H1 (cell line): ENCODE measurements around the gene SPTBN5. TPM values are rescaled to one million over a fixed set of nuclear protein-coding genes. Genes with fewer than 3 reads are reported as not detected.

Experiments used
- CTCF ChIA-PET: fragments of 300-600 bp; sonication (Branson Sonifier 250); formaldehyde crosslinking; loops from one replicate; lab custom pipeline; 2021; ENCODE audit not compliant: partially characterized antibody; lab: Charles Lee
- POLR2A ChIA-PET: fragments of 300-600 bp; sonication (Branson Sonifier 250); formaldehyde crosslinking; loops from one replicate; lab custom pipeline; 2021; ENCODE audit warnings: inconsistent platforms; ENCODE audit not compliant: partially characterized antibody; lab: Charles Lee
- DNase-seq, 2 experiments: peaks; one replicate each; pipeline versions ENCODE4 v3.0.0 to v3.0.0-alpha.2; 2010 to 2022; ENCODE audit warnings: low spot score in 2 of 2, low read depth in 1 of 2, mixed read lengths in 1 of 2
- FAIRE-seq: peaks from 2 replicates; lab custom pipeline; 2011; peaks lifted over from hg19 to GRCh38; lab: Jason Lieb, UNC
- H2AFZ ChIP-seq: 2 replicates; pipeline ENCODE4 v1.8.1; 2012; ENCODE audit warnings: low read length, inconsistent platforms
- H2AK5ac ChIP-seq: 2 replicates; pipeline ENCODE4 v1.6.1; 2013; ENCODE audit warnings: low read depth, low read length
- H2BK120ac ChIP-seq: replicated peaks from 2 replicates; pipeline ENCODE3; 2013; ENCODE audit warnings: low read depth, low read length, inconsistent platforms
- H2BK12ac ChIP-seq: 2 replicates; pipeline ENCODE4 v1.6.1; 2013; ENCODE audit warnings: low read depth, low read length
- H2BK15ac ChIP-seq: 2 replicates; pipeline ENCODE4 v1.6.1; 2013; ENCODE audit warnings: low read length
- H2BK20ac ChIP-seq: 2 replicates; pipeline ENCODE4 v1.6.1; 2013; ENCODE audit warnings: low read length
- H2BK5ac ChIP-seq: 2 replicates; pipeline ENCODE4 v1.6.1; 2013; ENCODE audit warnings: low read depth, low read length
- H3K14ac ChIP-seq: 2 replicates; pipeline ENCODE4 v1.6.1; 2013; ENCODE audit warnings: inconsistent platforms; ENCODE audit not compliant: insufficient read length
- H3K18ac ChIP-seq: 2 replicates; pipeline ENCODE4 v1.6.1; 2013; ENCODE audit warnings: low read length; ENCODE audit errors: extremely low read depth
- H3K23ac ChIP-seq: 2 replicates; pipeline ENCODE4 v1.6.1; 2013; ENCODE audit warnings: inconsistent platforms; ENCODE audit not compliant: insufficient read length
- H3K23me2 ChIP-seq: 2 replicates; pipeline ENCODE4 v1.6.1; 2013; ENCODE audit warnings: low read depth, low read length
- H3K27ac ChIP-seq: 2 replicates; pipeline ENCODE4 v1.6.1; 2011; ENCODE audit warnings: low read depth, low read length, inconsistent platforms
- H3K27me3 ChIP-seq, 4 experiments: replicated peaks in 1 of 4; 1 replicate in 1 of 4; 2 replicates in 3 of 4; pipeline versions ENCODE4 v1.6.1 to v1.8.1; 2011 to 2013; ENCODE audit warnings: low read length in 3 of 4, mild to moderate bottlenecking in 3 of 4, inconsistent platforms in 2 of 4, mixed read lengths in 2 of 4, moderate library complexity in 1 of 4; ENCODE audit not compliant: control insufficient read depth in 3 of 4, insufficient read depth in 3 of 4; ENCODE audit errors: extremely low read depth in 1 of 4
- H3K36me3 ChIP-seq, 4 experiments: 2 replicates each; pipeline versions ENCODE4 v1.6.1 to v1.8.1; 2011 to 2013; ENCODE audit warnings: mild to moderate bottlenecking in 4 of 4, low read length in 3 of 4, moderate library complexity in 2 of 4, control low read depth in 1 of 4, inconsistent platforms in 1 of 4; ENCODE audit not compliant: insufficient read depth in 4 of 4, control insufficient read depth in 2 of 4
- H3K4ac ChIP-seq: replicated peaks from 2 replicates; pipeline ENCODE3; 2013; ENCODE audit warnings: low read length, low read depth, mixed read lengths, inconsistent platforms; ENCODE audit not compliant: insufficient read length
- H3K4me1 ChIP-seq, 4 experiments: replicated peaks in 1 of 4; 1 replicate in 1 of 4; 2 replicates in 3 of 4; pipeline versions ENCODE4 v1.6.1 to v1.8.1; 2011 to 2013; ENCODE audit warnings: low read length in 3 of 4, inconsistent platforms in 2 of 4, mixed read lengths in 1 of 4; ENCODE audit not compliant: insufficient read depth in 4 of 4, control insufficient read depth in 3 of 4
- H3K4me2 ChIP-seq, 2 experiments: 2 replicates each; pipeline versions ENCODE4 v1.6.1 to v1.8.1; 2011 to 2013; ENCODE audit warnings: low read depth in 2 of 2, low read length in 2 of 2, control low read depth in 1 of 2, inconsistent platforms in 1 of 2, mild to moderate bottlenecking in 1 of 2; ENCODE audit not compliant: insufficient read depth in 1 of 2
- H3K4me3 ChIP-seq, 4 experiments: fragments of 200-600, 300-600 bp in 1 of 4; sonication (generic), shearing (Covaris generic), sonication (Bioruptor Twin) in 1 of 4; 2 replicates each; pipeline versions ENCODE4 v1.5.1 to v1.8.1; 2011 to 2016; ENCODE audit warnings: low read length in 4 of 4, low read depth in 3 of 4, control low read depth in 2 of 4, inconsistent platforms in 2 of 4, mild to moderate bottlenecking in 2 of 4, mixed read lengths in 1 of 4, moderate library complexity in 1 of 4; ENCODE audit not compliant: insufficient read depth in 2 of 4; ENCODE audit errors: extremely low read depth in 1 of 4
- H3K56ac ChIP-seq: replicated peaks from 2 replicates; pipeline ENCODE3; 2013; ENCODE audit warnings: low read depth, mild to moderate bottlenecking, mixed read lengths, low read length, inconsistent platforms; ENCODE audit not compliant: insufficient read length
- H3K79me1 ChIP-seq: 2 replicates; pipeline ENCODE4 v1.6.1; 2013; ENCODE audit warnings: low read depth, low read length, control low read depth
- H3K79me2 ChIP-seq, 2 experiments: 2 replicates each; pipeline versions ENCODE4 v1.6.1 to v1.8.1; 2012 to 2013; ENCODE audit warnings: low read length in 2 of 2, mild to moderate bottlenecking in 2 of 2, inconsistent platforms in 1 of 2; ENCODE audit not compliant: insufficient read depth in 2 of 2, control insufficient read depth in 1 of 2
- H3K9ac ChIP-seq, 4 experiments: replicated peaks in 1 of 4; 1 replicate in 1 of 4; 2 replicates in 3 of 4; pipeline versions ENCODE4 v1.6.1 to v1.8.1; 2011 to 2013; ENCODE audit warnings: low read depth in 3 of 4, low read length in 3 of 4, control low read depth in 2 of 4, mild to moderate bottlenecking in 2 of 4, moderate library complexity in 2 of 4, inconsistent platforms in 1 of 4; ENCODE audit errors: extremely low read depth in 1 of 4
- H3K9me3 ChIP-seq, 2 experiments: 2 replicates each; pipeline versions ENCODE4 v1.6.1 to v1.8.1; 2012 to 2013; ENCODE audit warnings: mild to moderate bottlenecking in 2 of 2, moderate library complexity in 2 of 2, control low read depth in 1 of 2, inconsistent platforms in 1 of 2, low read depth in 1 of 2, low read length in 1 of 2, mixed read lengths in 1 of 2; ENCODE audit not compliant: insufficient read depth in 2 of 2
- H4K20me1 ChIP-seq, 2 experiments: replicated peaks in 1 of 2; 2 replicates each; pipeline versions ENCODE3 to v1.8.1; 2011 to 2013; ENCODE audit warnings: inconsistent platforms in 2 of 2, low read length in 2 of 2, mild to moderate bottlenecking in 1 of 2; ENCODE audit not compliant: insufficient read depth in 2 of 2, control insufficient read depth in 1 of 2
- H4K5ac ChIP-seq: 2 replicates; pipeline ENCODE4 v1.6.1; 2013; ENCODE audit warnings: low read length, low read depth, mixed read lengths, inconsistent platforms; ENCODE audit not compliant: insufficient read length
- H4K8ac ChIP-seq: 2 replicates; pipeline ENCODE4 v1.8.0; 2013; ENCODE audit warnings: mild to moderate bottlenecking, moderate library complexity, low read length, inconsistent platforms; ENCODE audit not compliant: insufficient read depth; ENCODE audit errors: extremely low read depth
- H4K91ac ChIP-seq: replicated peaks from 2 replicates; pipeline ENCODE3; 2013; ENCODE audit warnings: low read length, mixed read lengths, inconsistent platforms; ENCODE audit not compliant: insufficient read length
- BACH1 ChIP-seq: IDR thresholded peaks from 2 replicates; pipeline ENCODE4 v1.6.1; 2012; ENCODE audit warnings: low read length, improper control_type of control experiment
- CEBPB ChIP-seq: IDR thresholded peaks from 2 replicates; pipeline ENCODE4 v1.6.1; 2012; ENCODE audit warnings: low read depth, low read length
- PHF8 ChIP-seq: fragments of 200-600 bp; sonication (generic); conservative IDR thresholded peaks from 2 replicates; pipeline ENCODE4 v1.7.1; 2012; ENCODE audit warnings: low read depth, mild to moderate bottlenecking, inconsistent platforms, low read length, moderate library complexity
- RBBP5 ChIP-seq: IDR thresholded peaks from 2 replicates; pipeline ENCODE4 v1.7.1; 2012; ENCODE audit warnings: low read depth, mild to moderate bottlenecking, inconsistent platforms, low read length, moderate library complexity, borderline replicate concordance
- SIX5 ChIP-seq: IDR thresholded peaks from 2 replicates; pipeline ENCODE4 v1.6.1; 2011; ENCODE audit warnings: mild to moderate bottlenecking, low read depth, low read length
- WGBS, 2 experiments: shearing (Covaris generic) in 1 of 2; methylation state at CpG; one replicate each; pipeline versions ENCODE4 v1.1.6 to v1.1.7; 2013 to 2015; ENCODE audit warnings: low lambda C conversion rate in 2 of 2, mixed read lengths in 2 of 2, inconsistent platforms in 1 of 2, low coverage in 1 of 2, missing lambda C conversion rate in 1 of 2; ENCODE audit not compliant: insufficient replicate concordance in 2 of 2, insufficient coverage in 1 of 2, insufficient read length in 1 of 2; ENCODE audit errors: extremely low coverage in 1 of 2, missing lambda C conversion rate in 1 of 2; 5-methylcytosine and 5-hydroxymethylcytosine counted together
- polyA plus RNA-seq, 7 experiments: library from polyadenylated mRNA; depleted of rRNA in 3 of 7; stranded (reverse) in 5 of 7; unstranded in 2 of 7; fragments of >200 nt in 5 of 7; fragments of 200-250 nt in 2 of 7; gene quantifications; 1 replicate in 5 of 7; 2 replicates in 1 of 7; 4 replicates in 1 of 7; pipeline versions ENCODE4 v1.2.1 to v1.2.3, GENCODE V29; 2011 to 2013; ENCODE audit warnings: missing spikeins in 2 of 7, mixed read lengths in 2 of 7
- total RNA-seq: library from RNA; stranded (reverse); fragmentation: NEBNext Ultra II Directional; extraction: Animal tissue kit (Norgen Biotek cat#: 25700); gene quantifications from 2 replicates; pipeline ENCODE4 v1.2.1, GENCODE V29; 2021

Gene SPTBN5
- total and polyA plus RNA-seq, 2 of the 8 experiments (the other 6 are each of a cell fraction or from before 2014, with no cell fraction given), result 0.32 to 0.84 TPM

GRCh38 chr15:41942886-41943285 is 49.0 kb upstream of the SPTBN5 start:
- Histone ChIP-seq H3K27ac (no peak overlapping the region), H3K23ac (no peak overlapping the region), H2BK15ac (no peak overlapping the region), H2BK12ac (no peak overlapping the region), H3K4ac (no peak overlapping the region), H3K9ac (no peak overlapping the region), H3K4me2 (no peak overlapping the region), H3K14ac (no peak overlapping the region)
- FAIRE-seq, result no peak
- POLR2A ChIA-PET, result interaction anchor here (1.3 kb wide), 1 partner anchor 19 kb away, joined by 4 read pairs; no protein-coding TSS in a partner anchor
- TF ChIP-seq SIX5 (no peak), RBBP5 (no peak), BACH1 (no peak), PHF8 (no peak), CEBPB (no peak)
- TF ChIP-seq, all 59 proteins: peak for 0
- Histone ChIP-seq H2AK5ac (no peak overlapping the region), H2BK120ac (no peak overlapping the region), H3K27me3 (no peaks in the 10 kb centered on the region), H3K4me3 (no peak overlapping the region), H3K56ac (no peak overlapping the region), H3K23me2 (no peaks in the 10 kb centered on the region), H3K9me3 (no peaks in the 10 kb centered on the region), H2BK5ac (no peak overlapping the region), H4K20me1 (peaks cover 1 to 11% of the 10 kb centered on the region in 2 experiments), H3K79me2 (no peaks in the 10 kb centered on the region; a peak in 1 of 4 replicates), H3K79me1 (peaks cover 2% of the 10 kb centered on the region), H2AFZ (no peak overlapping the region), H3K36me3 (peaks cover 2 to 10% (median 6%) of the 10 kb centered on the region in 4 experiments; a peak in 6 of 8 replicates), H3K4me1 (peaks cover 0 to 4% (median 3%) of the 10 kb centered on the region in 4 experiments; a peak in 2 of 7 replicates), H2BK20ac (no peak overlapping the region), H3K18ac (no peak overlapping the region), H4K5ac (no peak overlapping the region), H4K8ac (no peak overlapping the region), H4K91ac (no peak overlapping the region)
- WGBS, 2 experiments, result 83% methylated on average over 7 of the region's 7 CpGs; no CpG with 5 or more reads in 1 of the 2 experiments
- DNase-seq, result no peak
- CTCF ChIA-PET, result interaction anchor here (0.6 to 0.8 kb wide), 3 partner anchors 46 to 170 kb away, joined by 3 to 4 read pairs (median 3); no protein-coding TSS in a partner anchor
